Measurements from ENCODE around the gene FAM72A. TPM values are rescaled to one million over a fixed set of nuclear protein-coding genes. Genes with fewer than 3 reads are reported as not detected.
"Not testable (repeated sequence)": the region's sequence is repeated elsewhere in the genome, so short reads cannot be mapped to it uniquely, and the experiment has no call there.

Gene FAM72A
- total RNA-seq, 1 donor from 2014 or later: 1.9 TPM

DNA sequence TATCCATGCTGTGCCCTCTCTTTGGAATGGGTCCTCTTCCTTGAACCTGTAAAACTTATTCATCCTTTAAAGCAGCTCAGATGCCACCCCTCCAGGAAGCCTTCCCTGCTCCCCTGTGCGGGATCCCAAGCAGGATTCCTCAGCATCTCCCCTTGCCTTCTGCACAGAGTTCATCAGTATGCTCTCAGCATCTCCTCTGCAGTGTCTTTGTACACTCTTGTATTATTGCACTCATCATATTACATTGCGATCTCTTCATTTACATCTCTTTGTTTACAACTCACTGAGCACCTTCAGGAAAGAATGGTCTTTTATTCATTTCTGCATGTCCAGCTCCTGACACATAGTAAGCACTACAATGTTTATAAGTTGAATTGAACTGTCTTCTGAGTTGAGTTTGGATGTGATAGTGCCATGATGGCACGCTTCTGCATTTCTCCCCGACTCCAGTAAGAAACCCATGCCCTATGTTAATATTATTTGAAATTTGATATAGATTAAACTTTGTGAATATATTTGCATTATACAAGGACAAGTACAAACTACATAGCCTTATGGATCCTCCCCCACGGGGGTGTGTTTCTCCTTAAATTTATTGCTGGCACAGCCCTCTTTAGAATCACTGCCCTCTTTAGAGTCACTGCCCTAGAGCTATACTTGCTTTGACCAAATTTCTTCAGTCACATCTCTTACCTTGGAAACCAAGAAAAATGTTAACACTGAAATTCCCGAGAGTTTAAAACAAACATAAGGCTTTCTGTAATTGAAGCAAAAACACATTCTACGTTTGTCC, 13.2 kb upstream of the FAM72A start:
- DNase-seq (ENCODE audit: low read depth): not testable (repeated sequence)

DNA sequence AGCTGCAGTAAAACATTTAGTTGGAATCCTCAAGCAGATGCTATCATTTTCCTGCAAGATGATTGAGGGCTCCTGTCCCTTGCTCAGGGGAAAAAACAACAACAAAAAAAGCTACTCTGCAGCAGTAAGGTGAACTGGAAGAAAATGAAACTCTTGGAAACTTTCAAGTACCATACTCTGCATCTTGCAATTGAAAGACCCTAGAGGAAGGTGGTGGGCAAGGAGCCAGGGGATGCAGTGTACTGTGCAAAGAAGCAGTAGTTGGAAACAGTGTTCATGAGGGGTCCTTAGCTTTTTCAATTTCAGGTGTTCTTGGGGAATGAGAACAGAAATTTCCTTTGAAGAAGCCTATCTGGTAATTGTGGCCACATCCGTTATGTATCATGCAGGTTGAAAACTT, 8.2 kb upstream of the FAM72A start:
- not testable (repeated sequence) for DNase-seq (ENCODE audit: low read depth)

DNA sequence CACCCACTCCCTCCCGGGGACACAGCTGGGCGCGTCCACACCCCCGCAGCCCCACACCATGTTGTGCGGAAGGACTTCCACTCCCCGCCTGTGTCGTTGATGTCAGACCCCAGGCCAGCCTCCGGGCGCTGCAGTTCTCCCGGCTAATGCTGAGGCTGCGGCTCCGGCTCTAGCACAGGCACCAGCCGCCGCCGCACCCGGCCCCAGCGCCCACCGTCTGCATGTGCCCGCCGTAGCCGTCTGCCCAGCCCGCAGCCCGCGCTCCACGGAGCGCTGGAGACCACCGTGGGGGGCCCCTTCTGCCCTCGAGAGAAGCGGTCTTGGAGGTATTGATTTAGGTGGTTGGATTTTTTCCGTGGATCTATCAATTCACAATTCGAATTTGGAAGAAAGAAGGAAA, 2.9 kb upstream of the FAM72A start:
- not testable (repeated sequence) for DNase-seq (ENCODE audit: low read depth)

DNA sequence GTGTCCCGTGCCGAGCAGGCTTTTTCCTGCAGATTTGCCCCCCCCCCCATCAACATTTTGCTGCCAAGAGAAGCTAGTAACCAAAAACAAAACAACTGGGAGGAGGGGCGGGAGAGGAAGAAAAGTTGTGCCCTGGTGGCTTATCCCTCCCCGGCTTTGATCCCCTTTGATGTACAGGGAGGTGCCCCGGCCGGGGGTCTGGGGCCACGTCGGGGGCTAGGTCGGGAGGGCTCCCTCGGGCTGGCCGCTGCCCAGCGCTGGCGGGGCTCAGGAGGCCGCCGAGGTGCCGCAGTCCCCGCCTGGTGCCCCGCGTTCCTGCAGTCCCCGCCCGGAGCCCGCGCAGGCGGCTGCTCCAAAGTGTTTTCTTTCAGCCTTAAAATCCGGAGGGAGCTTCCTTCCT, 2.2 kb upstream of the FAM72A start:
- DNase-seq (ENCODE audit: low read depth): not testable (repeated sequence)

DNA sequence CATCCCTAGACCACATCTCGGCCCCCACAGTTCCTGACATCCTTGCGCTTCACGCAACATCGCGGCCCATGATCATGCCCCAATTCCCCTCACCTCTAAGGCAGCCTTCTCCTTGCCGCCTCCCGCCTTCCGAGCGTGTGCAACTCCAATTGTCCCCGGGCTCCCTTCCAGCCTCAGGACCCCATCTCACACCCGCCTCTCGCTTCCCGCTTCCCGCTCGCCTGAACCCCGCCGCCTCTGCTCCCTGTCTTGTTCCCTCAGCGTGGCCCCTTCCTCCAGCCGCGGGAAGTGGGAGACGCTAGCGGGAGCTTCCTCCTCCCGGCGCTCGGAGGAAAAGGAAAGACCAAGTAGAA, 1.5 kb upstream of the FAM72A start:
- DNase-seq (ENCODE audit: low read depth): not testable (repeated sequence)

DNA sequence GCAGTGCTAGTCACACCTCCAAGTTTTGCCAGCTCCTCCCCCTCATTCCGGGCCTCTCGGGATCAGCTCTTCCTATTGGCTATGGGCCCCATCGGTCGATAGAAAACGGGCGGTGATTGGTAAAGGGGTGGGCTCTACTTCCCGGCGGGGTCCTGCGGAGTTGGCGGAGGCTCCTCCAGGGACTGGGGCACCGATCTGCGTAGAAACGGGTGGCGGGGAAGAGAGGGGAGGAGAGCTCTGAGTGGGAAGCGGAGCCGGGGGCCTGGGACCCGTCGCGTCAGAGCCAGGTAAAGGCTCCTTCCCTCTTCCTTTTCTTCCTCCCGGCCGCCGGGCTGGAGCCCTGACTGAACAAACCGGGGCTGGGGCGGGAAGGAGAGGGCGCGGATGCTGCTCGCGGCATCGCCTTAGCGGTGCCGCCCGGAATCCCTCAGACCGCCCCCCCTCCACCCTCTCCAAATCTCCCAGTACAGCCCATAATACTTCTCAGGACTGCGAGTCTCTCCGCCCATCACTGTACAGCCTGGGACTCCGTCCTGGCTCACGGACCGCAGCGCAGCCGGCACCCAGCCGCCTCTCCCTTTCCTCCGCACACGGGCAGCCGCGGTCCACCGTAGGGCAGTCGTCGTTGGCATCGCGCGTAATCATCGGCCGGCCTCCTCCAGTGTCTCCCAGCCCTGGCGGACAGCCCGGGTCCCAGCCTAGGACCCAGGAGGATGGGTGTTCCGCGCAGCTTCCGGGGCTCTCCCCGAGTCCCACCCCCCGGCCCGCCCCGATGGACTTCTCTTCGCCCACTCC, 922 bp upstream of the FAM72A start, which contains the start of gene SRGAP2:
TSS of gene SRGAP2 (plus strand) at position 178 of the 795 bp plus-strand sequence. CDS start 2,430 bp downstream, outside the sequence.
- peak; percentile 4 for DNase-seq (ENCODE audit: low read depth)

DNA sequence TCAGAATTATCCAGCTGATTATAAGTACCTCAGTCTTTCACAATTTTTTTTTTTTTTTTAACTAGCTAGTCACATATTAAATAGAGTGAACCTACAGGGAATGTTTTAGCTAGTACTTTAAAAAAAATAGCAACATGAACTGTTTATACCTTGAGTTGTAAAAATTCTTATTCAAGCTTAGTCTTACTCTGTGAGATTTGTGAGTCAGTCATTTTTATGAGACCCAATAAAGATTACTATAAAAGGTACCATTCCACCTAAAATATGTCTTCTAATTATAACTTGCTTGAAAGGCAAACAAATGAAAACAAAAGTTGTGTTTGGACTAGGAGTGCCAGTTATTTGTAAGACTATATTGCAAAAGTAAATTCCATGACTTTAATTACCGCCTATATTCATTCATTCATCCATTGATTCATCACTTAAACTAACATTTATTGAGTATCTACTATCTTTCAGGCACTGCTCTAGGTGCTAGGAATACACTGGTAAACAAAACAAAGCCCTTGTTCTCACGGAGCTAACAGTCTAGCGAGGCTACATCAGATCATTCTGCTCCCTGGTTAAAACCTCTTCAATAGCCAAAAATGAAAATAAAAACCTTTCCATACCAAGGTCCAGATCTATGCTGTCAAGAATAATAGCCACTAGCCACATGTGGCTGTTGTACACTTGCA, 5.8 kb downstream of the FAM72A start:
- not testable (repeated sequence) for DNase-seq (ENCODE audit: low read depth)

DNA sequence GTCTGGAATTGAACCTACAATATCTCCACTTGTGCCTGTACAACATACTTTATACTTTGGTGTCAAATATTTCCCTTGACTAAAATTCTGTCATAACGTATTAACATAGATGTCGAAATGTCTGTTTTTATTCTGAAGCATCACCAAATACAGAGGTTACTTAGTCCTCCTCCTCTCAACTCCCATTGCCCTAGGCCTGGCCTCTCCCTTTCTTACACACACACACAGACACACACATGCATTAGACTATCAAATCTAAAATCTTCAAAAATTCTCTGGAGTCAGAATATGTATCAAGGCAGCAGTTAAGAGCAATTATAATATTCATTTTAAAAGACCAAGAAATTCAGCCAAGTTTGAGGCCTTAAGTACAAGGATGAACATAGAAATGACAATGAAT, 7.5 kb downstream of the FAM72A start:
- not testable (repeated sequence) for DNase-seq (ENCODE audit: low read depth)

DNA sequence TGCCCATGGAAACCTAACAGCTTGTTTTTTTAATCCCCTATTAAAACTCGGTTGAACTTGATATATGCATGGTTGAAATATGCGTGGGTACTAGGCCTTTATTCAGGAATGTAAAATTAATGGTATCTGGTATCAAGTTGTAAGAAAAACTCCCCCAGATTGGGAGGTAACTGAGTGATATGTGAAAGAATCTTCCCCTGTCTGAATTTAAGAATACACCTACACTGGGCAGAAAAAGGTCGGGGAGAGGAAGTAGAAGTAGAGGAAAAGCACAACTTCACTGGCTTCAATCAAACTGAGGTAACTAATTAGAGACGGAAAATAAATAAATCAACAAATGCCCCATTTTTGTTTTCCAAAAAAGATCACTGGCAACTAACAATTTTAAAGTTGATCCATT, 15.8 kb downstream of the FAM72A start:
- DNase-seq (ENCODE audit: low read depth): not testable (repeated sequence)

DNA sequence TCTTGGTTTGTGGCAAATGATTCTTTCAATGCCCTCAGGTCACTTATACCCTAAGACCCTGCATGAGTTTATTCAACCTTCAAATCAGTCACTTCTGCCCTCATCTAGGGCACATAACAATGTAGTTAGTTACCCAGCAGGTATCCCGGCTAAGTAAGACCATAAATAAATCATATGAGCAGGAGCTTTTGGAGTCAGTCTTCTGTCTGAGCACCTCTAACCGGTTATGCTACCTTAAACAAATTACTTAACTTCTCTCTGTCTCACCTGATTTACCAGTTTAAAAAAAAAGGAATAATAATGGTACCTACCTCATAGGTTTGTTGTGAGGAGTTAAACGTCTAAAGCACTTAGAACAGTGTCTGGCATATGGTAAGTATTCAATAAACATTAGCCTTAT, 16.9 kb downstream of the FAM72A start:
- not testable (repeated sequence) for DNase-seq (ENCODE audit: low read depth)

DNA sequence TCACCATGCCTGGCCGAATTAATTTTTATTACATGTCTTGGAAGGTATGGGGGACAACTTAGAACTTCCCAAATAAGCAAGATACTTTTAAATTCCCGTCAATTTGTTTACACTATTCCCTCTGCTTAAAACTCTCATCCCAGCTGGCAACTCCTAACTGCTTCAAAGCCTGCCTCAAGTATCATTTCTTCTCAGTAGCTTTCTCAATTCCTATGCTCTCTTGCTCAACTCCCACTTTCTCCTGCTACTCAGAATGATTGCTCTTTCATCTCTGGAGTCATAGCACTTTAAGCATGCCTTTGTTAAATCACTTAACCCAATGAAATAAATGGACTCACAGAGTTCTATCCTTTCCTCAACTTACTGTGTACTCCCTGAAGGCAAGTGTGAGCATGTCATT, 18.9 kb downstream of the FAM72A start:
- peak; percentile 13 for DNase-seq (ENCODE audit: low read depth)

DNA sequence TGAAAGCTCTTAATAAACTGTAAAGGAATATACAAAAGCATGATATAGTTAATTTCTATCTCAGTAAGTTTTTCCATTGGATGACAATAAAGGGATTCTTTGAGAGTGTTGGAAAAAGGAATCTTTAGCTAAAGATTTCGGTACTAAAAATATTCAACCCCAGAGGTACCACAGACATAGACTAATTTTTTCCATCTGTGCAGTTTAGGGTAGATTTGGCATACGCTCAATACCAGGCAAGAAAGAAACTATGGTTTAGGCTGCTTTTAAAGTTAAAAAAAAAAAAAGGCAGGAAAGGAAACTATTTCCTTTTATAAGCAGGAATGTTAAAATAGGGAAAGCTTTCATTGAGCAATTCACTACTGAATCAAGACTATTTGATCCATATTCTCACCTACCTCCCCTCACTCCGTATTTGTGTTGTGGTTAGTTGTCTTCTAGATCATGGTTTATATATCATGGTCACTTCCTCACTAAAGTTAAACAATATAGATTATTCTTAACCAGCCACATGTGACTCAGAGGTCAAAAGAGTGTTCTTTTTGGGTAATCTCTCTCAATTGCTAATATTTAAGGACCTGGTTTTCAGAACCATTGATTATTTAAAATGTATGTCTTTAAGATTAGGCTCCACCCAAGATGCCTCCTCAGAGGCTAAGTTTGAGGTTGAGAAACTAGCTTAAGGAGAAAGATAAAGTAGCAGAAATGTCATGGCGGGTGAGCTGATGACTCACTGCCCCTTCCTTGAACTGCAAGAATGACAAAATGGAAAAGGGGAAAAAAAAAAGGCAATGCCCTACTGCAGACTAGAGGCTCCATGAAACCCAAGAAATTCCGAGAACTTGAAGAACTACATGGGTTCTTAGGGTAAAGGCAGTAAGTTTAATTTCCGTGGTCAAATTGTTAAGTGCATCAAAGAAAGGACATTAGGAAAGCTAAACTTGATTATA, 20.0 kb downstream of the FAM72A start:
- DNase-seq (ENCODE audit: low read depth): peak; percentile 59

DNA sequence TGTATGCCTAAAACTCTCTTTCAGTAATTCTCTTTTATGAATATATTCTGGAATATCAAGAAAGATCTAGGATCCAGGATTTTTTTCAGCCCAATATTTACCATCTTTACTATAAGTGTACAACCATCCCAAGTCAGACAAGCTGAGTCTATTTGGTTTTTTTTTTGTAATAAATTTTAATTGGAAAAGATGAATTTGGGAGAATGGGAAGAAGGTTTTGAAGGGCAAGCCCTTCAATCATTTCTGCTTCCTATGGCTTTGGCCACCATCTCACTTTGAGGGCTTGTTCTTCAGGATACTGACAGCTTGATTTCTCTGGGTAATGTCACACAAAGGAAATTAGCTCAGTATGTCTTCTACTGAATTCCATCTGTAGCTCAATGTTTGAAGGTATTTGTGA, 23.0 kb downstream of the FAM72A start:
- not testable (repeated sequence) for DNase-seq (ENCODE audit: low read depth)

DNA sequence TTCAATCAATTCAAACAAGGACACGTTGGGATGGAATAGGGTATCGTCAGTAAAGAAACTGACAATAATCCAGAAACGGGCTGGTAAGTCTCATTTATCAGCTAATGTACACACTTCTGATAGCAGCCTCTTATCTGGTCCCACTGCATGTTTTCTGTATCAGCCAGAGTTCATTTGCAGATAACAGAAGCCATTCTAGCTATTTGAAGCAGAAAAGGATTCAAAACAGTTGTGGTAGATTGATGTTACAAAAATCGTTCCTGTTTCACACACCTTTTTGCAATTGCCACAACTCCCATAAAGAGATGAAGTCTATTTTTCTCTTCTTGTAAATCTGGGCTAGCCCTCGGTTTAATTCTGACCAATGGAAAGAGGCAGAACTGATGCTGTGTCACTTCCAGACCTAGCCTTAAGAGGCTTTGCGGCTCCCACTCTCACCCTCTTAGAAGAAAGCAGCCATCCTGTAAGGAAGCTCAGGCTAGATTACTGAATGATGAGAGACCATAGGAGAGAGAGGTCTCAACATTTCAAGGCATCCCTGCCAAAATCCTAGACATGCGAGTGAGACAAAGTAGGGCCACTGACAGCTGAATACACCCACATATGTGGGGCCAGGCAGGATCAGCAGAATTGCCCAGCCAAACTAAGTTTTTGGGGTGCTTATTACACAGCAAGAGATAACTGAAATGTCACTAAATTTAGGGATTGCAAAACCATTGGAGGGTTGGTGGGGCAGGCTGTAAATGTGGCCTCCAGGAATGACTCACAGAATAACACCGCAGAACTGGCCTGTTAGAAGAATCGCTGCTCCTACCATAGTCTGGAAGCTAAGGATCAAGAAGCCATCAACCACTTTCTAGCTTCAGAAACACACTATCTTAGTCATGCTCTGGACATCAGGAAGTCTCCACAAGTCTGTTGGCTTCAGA, 24.3 kb downstream of the FAM72A start:
- DNase-seq (ENCODE audit: low read depth): peak; percentile 35

DNA sequence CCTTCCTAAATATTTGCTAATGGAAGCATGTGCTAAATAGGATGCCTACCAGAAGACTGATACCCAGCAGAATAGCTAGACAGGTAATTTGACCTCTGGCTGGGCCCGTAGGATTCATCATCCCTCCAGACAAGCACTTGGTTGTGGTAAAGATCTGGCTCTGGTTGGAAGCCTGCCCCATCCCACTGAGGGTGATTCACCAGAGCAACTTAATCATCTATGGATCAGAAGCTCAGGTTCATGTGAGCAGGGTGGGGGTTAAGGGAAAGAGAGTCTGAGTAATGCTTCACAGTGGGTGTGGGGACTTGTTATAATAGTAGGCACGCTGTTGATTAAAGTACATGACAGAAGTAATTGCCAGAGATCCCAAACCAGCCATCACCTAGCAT, 26.5 kb downstream of the FAM72A start:
- DNase-seq (ENCODE audit: low read depth): not testable (repeated sequence)

DNA sequence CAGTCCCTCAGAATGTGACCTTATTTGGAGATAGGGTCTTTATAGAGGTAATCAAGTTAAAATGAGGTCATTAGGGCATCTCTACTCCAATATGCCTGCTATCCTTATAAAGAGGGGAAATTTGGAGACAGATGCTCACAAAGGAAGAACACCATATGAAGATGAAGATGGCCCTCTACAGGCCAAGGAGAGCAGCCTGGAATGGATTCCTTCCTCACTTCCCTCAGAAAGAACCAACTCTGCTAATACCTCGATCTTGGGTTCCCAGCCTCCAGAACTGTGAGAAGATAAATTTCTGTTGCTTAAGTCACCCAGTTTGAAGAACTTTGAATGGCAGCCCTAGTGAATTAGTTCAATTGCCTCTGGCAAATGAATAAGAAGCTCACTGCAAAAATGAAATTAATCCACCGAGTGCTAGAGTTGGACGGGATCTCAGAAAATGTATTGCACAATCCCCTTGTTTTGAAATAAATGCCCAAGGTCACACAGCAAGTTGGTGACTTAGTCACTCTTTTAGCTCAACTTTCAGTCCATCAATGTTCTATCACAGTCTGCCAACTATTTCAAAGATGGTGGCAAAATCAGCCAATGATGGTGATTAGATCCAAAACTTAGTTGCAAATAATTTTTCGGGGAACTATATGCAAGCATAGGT, 27.1 kb downstream of the FAM72A start:
- peak; percentile 16 for DNase-seq (ENCODE audit: low read depth)

DNA sequence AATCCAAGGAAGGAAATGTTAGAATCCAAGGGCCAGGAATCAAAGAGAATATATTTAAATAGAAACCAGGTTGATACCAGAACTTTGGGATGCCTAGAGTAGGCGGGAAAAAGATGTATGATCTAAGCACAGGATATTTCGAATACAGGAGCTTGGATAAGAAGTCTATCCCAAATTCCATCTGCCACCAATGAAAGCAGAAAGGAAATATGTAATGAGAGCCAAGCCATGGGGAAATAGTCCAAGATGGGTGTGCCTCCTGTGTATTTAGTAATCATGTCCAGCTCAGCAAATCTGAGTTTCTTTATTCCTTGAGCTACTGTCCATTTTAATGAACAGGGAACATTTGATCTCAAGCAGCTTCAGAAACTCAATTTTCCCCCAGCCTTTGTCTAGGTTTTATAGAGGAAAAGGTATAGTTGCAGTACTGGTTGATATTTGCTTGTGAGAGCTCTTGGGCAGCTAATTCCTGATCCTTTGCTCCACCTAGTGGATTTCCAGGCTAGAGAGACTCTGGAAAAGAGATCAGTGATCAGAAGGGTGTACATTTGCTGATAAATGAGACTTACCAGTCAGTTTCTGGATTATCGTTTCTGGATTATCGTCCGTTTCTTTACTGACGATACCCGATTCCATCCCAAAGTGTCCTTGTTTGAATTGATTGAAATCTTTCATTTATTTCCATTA, 28.3 kb downstream of the FAM72A start:
- peak; percentile 27 for DNase-seq (ENCODE audit: low read depth)

DNA sequence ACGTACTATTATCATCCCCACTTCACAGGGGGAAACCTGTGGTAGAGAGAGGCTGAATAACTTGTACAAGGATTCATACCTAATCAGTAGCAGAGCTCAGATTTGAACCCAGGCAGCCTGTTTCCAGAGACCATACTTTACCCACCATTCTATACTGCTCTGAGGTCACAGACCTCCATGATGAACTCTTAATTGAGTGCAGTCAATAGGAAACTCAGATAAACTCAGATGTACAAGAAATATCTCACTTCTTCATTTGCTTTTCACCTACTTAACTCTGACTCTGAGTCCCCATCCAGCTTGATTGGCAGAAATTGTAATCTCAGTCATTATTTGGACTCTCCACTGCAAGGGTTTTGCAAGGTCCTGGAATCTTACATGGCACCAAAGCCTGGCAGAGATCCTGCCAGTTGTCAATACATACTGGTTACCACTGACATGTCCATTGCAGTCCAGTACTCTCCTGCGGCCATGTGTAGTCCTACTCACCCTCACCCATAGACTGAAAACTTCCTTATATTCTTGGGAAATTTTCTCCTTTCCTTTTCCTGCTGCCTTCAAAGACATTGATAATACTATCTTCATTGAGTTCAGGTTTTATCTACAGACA, 29.4 kb downstream of the FAM72A start:
- DNase-seq (ENCODE audit: low read depth): not testable (repeated sequence)

Measured in renal cortical epithelial cell (primary cell).